HG03521 (cell line): ENCODE data around the gene JPH4.

Experiments used
- ATAC-seq: cut with Tn5 transposase; IDR thresholded peaks from one replicate; pipeline ENCODE4 v1.9.1; 2021; ENCODE audit warnings: mild to moderate bottlenecking, moderate library complexity; ENCODE audit not compliant: unreplicated experiment

JPH4 gene

DNA sequence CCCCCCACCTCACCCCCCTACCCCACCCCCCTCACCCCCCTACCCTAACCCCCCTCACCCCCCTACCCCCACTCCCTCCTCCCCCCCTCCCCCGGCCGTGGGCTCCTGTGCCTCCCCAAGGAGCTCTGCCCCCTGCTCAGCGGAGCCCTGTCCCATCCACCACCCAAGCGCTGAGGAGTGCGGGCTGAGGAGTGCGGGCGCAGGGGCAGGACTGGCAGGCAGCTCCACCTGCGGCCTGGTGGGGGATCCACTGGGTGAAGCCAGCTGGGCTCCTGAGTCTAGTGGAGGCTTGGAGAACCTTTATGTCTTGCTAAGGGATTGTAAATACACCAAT, 2.3 kb upstream of the JPH4 start:
- no peak for ATAC-seq

DNA sequence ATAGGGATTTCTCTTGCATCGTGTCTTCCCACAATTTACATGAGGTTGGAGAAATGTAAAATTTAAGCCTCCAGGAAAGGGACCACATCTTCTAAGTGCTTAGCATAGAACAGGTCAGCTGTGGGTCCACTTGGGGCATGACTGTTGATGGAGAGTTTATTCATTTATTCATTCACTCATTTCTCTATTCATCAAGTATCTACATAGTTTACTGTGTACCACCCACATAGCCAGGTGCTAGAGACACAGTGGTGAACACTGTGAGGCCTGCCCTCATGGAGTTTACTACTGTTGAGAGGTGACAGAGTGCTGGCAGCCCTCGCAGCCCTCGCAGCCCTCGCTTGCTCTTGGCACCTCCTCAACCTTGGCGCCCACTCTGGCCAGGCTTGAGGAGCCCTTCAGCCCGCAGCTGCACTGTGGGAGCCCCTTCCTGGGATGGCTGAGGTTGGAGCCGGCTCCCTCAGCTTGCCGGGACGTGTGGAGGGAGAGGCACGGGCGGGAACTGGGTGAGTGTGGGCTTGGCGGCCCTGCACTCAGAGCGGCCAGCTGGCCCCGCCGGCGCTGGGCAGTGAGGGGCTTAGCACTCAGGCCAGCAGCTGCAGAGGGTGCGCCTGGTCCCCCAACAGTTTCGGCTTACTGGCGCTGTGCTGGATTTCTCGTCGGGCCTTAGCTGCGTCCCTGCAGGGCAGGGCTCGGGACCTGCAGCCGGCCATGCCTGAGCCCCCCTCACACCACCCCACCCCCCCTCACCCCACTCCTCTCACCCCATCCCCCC, 1.7 kb upstream of the JPH4 start:
- ATAC-seq, result no peak

DNA sequence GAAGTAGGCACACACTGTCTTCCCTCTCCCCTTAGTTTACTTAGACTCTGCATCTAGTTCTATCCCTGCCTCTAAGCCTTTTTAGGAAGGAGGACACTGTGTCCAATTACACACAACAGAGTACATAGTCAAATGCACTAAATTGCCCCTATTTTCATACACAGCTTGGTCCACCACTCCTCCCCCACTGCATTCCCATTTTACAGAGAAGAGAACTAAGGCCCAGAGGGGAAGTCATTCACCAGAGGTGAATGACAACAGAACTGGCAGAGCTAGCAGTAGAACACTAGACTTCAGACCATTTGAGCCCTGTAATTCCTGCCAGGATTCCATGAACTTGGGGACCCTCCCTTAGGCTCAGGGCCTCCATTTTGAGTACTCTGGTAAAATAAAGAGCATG, 1.1 kb upstream of the JPH4 start:
- no peak for ATAC-seq

DNA sequence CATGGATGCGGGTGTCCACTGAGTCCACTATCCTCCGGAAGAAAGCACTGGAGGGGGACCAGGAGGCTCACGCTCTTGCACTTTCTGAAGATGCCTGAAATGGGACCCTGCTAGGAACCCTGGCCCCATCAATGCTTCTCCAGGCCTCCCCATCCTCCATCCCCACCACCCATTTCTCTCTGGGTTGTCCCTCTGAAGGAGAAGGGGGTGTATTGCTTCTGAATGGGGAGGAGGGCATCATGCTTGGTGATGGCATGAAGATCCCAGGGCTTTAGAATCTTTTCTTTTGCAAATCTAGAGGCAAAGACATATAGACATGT, 681 bp upstream of the JPH4 start:
- no peak for ATAC-seq

DNA sequence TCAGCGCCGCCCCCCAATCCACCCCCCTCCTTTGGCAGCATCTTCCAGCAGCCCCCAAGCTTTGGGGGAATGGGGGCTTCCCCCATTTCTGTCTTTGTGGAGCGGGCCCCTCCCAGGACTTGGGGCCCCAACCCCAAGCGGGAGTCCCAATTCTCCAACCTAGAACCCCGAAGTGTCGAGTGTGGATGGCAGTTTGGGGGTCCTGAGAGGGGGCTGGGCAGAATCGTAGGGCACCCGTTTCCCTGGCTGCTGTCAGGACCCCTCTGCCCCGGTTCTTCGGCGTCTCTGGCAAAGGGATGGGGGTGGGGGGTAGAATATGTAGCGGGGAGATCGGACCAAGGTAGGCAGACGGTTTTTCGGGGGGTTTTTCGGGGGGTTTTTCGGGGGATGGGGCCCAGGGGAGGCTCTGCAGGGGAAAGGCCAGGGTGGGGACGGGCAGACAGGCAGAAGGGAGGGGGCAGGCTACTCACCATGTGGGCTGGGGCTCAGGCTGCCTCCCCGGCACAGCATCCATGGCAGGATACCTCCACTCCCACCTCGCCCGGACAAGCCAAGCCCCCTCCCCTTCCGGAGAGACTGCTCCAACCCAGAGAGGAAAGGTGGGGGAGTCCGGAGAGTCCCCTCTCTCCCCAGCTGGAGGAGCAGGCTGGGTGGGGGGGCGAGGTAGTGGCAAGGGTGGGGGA, 739 bp downstream of the JPH4 start:
- ATAC-seq, result no peak

DNA sequence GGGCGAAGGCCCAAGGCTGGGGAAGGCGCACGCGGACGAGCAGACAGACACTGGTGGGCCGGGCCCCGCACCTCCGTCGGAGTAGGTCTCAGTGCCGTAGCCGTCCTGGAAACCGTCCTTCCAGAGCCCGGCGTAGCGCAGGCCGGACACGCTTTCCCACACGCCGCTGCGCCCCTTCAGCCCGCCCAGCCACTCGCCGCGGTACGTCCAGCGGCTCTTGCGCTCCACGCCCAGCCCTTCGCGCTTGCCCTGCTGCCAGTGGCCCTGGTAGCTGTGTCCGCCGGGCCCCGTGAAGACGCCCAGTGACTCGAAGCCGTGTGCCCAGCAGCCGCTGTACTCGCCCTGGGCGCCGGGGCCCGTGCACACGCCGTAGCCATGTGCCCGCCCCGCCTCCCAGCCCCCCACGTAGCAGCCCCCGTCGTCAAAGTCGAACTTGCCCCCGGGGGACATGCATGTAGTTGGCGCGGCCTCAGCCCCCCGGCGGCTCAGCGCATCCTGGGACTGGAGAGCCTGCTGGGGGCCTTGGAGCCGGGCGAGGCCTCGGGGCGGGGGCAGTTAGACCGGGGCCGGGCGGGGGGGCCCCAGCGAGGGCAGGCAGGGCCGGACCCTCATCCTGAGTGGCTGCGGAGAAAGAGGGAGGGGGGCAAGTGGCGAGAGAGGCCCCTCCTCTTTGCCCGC, 1.4 kb downstream of the JPH4 start:
- no peak for ATAC-seq

DNA sequence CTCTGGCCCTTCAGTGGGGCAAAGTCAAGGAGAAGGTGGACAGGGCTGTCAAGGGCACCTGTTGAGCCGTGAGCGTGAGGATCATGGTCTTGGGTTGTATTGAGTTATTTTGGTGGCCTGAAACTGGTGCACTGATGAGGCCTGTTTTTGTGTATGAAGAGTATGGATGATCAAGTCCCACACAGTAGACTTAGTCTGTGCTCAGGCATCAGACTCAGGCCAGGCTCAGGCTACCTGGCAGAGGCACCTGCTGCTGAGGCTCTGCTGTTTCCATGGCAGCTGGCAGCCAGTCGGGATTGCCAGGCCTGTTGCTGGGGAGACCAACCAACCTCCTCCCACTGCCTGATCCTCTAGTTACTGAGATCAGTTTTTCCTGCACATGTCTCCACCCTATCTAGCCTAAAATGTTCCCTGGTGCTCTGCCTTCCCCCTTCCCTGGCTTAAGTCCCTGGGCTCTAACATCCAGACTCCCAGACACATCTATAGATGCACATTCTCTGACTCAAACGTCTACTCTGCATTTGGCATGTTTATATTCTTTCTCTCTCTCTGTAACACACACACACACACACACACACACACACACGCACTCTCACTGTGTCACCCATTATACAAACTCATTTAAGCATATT, 5.1 kb downstream of the JPH4 start:
- no peak for ATAC-seq

DNA sequence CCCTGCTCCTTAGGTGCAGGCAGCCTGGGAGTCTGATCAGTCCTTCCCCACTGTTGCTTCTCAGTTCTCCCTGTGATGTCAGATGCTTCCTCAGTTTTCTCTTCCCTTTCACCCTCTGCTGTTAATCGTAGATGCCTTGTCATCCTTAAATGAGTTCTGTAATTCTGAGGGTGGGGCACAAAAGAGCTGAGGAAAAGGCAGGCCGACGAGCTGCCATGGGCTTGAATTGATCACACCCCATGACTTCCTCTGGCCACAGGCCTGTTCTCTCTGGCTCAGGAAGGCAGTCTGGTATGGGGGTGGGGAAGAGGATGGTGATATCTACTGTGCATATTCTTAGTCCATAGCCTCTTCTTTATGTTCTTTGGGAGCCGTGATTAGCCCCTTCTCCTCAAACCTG, 5.8 kb downstream of the JPH4 start:
- no peak for ATAC-seq

DNA sequence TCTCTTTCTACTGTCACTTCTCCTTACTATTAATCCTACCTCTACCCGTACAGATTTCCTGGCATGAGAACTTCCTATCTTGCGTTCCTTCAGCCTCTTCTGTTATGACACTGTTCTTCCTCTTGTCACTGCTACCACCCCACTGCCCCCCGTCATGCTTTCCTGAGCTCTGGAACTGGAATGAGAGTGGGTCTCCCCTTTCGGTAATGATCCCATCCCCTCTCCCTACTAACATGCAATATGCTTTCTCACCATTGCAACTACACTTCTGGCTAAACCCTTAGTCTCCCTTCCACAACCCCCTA, 6.1 kb downstream of the JPH4 start:
- no peak for ATAC-seq

DNA sequence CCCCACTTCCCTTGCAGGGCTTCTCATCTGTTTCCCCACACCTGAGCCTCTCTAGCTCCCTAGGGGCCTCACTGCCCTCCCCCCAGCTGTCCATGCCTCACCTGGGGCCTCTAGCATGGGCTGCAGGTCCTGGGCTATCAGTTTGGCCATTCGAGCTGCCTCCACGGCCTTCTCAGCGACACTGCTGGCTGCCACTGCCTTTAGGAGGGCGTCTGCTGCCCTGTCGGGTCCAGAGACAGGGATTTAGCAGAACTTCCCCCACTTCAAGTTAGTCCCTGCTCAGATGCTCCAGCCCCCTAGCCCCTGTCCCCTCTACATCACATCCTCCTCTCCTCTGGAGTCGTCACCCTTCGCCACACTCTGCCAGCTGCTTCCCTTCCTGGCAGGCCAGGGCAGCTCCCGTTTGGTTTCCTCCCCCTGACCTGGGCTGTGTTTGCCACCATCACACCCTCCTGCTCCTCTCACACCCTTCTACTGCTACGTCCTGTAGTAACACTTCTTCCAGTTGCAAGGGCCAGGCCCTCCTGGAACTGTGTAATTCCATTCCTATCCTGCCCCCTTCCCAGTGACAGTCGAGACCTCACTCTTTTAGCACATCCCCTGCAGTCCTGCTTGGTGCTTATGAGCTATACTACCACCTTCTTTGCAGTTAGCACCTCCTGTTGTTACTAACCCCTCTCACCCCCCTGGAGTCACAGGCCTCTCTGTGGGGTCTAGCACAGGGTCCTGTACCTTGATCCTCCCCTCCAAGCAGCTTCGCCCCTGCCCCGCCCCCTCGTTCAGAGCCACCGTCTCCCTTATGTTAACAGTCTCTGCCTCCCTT, 6.7 kb downstream of the JPH4 start:
- no peak for ATAC-seq

DNA sequence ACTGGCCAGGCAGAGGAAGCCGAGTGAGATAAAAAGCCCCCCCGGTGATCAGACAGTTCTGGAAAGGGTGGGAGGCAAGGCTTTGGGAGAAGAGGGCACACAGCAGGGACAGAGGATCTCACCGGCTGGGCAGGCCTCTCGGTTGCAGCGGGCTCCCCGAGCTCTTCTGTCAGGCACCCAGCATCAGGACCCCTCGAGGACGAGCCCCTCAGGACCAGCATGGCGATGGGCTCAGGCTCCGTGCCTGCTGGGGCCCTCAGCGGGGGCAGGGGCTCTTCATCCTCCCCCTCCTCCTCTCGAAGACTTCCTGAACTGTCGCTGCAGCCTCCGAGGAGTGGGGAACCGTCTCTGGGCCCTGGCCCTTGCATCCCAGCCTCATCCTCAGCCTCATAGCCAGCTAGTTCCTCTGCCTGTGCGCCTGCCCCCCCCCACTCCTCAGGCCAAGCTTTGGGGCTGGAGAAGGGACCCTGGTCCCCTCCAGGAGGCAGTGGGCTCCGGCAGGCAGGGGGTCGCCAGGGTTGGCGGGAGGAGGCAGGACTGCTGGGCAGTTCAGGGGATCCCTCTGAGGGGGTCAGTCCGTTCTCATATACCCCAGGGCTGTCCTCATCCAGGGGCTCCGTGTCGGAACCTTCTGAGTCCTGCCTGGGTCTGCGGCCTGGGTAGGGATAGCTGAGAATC, 7.6 kb downstream of the JPH4 start:
- no peak for ATAC-seq

DNA sequence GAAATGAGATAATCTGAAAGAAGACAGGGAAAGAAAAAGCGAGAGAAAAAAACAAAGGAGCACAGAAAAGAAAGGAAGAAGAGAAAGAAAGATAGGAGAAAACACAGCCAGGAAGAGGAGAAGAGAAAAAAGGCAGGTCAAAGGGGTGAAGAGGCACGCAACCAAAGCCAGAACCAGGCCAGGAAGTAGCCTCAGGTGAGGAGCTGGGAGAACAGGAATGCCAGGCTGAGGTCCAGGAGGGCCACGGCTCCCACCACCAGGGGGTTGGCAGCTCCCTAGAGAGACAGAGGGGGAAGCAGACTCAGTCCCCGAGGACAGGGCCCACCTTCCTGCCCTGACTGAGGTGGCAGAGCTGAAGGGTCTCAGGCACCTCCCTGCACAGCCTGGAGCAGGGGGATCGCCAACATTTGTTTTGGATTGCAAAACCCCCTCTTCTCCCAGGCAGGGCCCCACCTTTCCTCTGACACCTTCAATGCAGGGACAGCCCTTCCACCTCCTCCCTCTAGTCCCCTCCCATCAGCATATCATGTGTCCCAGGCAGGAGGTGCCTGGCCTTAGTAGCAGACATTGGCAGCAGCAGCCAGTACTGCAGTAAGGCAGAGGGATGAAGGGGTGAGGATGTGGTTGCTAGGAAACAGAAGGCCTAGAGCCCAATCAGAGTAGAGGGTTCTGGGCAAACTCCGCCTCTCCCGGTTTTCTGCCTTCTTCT, 9.0 kb downstream of the JPH4 start:
- ATAC-seq, result no peak

DNA sequence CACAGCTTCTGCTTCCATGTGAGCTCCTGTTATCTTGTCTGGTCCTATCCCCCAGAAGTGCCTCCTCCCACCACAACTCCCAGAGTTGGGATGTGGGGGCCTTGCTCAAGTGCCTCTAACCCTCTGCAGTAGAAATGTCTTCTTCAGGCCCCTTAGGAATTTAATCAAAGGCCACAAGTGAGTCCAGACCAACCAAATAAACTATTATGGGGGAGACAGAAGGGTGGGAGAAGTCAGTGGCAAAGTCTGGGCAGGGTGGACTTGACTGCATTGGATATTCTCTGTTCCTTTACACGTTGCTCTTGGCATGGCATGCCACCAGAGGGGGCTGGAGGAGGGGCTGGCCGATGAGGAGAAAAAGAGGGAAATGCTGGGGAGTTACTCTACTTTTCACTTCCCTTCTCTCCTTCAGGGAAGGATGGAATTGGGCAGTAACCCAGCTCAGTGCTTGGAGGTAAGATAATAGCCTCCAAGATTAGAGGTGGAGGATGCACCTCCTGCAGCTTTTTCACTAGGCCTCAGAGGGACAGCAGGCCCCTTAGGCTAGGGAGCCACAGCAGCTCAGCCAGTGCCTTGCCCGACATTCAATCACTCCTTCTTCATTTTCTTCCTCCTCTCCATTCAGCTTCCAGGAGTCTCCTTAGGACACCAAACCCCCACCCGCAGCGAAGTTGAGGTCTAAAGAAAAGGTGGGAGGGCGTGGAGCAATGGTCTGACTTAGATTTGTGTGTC, 9.8 kb downstream of the JPH4 start:
- ATAC-seq, result no peak

DNA sequence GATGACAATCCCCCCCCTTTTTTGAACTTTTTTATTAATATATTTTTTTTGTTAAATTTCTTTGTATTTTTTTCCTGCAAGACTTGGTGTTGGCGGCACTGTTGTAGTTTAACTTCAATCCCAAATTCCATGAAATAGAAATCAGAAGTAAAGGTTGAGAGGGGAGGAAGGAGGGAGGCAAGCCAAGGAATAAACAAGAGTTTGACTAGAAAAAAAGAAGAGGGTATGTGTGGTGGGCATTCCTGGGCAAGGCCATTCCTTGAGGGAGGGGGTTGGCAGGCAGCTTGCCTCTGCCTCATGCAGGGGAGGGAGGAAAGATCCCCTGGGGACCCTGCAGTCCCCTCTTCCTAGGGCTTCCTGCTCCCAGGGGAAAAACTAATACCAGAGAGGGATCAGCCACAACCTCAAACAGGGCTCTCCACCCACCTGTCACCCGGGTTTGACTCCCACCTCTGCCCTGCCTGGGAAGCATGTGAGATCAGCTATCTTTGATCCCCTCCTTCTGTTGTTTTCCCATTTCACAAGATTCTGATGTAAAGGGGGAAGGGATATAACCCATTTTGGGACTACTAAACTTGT, 10.5 kb downstream of the JPH4 start:
- no peak for ATAC-seq

DNA sequence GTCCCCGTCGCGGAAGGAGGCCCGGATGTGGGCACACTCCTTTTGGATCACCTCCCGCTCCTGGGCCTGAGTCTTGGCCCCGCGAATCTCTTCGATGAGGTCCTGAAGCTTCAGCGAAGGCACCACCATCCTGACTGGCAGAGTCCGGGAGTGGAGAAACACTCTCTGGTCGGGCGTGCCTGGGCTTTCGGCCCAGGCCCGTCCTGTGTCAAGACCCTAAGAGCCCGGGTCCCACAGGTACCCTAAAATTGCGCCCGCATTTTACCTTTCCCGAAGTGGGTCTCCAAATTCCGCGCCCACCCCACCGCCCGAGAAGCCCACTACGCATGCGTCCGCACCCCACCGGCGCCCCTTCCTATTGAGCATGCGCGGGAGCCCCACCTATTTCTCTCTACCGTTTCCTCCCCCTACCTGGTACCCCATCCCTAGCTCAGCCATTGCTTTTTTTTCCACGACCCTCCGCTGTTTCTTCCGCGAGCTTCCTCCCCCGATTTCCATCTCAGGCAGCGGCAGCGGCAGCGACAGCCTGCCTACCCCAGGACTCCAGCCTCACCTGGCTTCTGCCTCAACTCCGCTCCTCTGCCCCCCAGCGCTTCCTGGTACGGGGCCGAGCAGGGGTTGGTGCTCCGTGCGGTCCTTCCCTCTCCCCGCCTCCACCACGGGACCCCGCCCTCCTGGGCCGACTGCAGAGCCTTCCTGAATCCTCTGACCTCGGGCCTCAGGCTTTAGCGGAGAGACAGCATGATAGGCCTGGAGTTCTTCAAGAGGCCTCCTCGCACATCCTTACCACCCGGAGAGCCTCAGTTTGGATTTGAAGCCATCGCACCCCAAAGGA, 11.2 kb downstream of the JPH4 start, which contains the start of gene AP1G2:
Gene AP1G2 (minus strand): TSS at position 606 of the 835 bp plus-strand sequence. CDS start 477 bp downstream, at position 129.
- peak; percentile 80 for ATAC-seq

DNA sequence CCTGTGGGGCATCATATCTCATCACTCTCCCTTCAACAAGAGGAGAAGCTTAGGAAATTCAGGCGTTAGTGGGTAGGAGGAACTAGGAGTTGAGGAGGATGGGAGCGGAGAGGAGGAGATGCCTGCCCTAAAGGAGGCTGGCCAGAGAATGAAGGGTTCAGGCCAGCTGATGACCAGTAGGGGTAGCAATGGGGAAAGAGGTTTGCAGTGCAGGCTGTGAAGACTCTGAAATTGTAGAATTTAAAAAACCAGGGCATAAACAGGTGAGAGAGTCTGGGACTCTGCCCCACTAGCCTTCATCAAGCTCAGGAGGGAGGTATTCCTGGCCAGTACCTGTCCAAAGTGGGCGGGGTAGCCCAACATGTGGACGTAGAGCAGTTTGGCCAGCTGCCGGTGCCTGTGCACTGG, 11.8 kb downstream of the JPH4 start:
- peak; percentile 3 for ATAC-seq

DNA sequence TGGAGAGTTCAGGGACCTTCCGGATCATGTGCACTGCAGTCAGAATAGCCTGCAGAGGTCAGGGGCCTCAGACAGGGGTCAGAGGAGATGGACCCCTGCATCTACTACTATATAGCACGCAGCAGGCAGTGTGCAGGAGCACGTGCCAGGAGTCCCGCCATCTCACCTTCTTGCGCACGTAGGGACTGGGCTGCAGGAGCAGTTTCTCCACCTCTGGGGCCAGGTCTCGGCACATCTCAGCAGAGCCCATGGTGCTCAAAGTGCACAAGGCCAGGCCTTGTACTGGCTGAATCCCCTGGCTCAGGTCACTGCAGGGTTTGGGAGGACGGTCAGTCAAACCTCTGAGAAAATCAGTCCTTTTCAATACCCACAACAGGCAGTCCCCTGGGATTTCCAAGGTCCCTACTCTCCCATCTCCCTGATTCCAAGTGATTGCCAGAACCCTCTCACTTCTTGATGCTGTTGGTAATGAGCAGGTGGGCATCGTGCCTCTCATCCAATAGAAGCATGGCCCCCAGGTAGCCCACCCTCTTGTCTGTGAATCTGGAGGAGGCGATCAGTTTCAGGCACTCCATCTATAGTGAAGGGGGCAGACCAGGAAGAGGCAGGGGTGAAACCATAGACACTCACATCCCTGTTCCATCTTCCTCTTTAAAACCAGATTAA, 12.3 kb downstream of the JPH4 start:
- no peak for ATAC-seq
